ENCODE measurements around the gene TSKS.

Gene TSKS

DNA sequence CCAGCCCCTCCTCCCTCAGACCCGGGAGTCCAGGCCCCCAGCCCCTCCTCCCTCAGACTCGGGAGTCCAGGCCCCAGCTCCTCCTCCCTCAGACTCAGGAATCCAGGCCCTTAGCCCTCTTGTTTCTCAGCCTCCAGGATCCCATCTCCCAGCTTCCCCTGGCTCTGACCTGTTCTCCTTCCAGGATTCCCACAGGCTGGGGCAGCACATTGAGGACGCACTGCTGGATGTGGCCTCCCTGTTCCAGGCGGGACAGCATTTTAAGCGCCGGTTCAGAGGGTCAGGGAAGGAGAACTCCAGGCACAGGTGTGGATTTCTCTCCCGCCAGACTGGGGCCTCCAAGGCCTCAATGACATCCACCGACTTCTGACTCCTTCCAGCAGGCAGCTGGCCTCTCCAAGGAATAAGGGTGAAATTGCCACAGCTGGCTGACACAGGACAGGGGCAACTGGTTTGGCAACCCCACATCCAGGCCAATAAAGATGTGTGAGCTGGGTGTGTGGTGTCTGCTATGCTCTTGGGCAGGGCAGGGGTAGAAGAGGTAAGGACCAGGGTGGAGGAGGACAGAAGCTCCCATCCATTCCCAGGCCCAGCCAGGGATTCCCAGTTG lies 49.8 kb downstream of the TSKS start:
- no peak overlapping the region for H2BK12ac ChIP-seq (ENCODE audit: low read length)
- no peak overlapping the region for H2BK120ac ChIP-seq (ENCODE audit: low read depth, low read length)
- peaks cover 0 to 3% (median 0%) of the 10 kb centered on the region in 3 experiments for H3K27me3 ChIP-seq (ENCODE audit: control insufficient read depth in 3 of 3, insufficient read depth in 3 of 3, low read depth in 1 of 3, low read length in 3 of 3)
- no CpG with 5 or more reads among the region's 8 CpGs for WGBS, 2 donors (ENCODE audit: extremely low coverage in 2 of 2, insufficient read length in 2 of 2, insufficient replicate concordance in 1 of 2)
- no peaks in the 10 kb centered on the region for H3K4me1 ChIP-seq (ENCODE audit: control insufficient read depth in 2 of 2, insufficient read depth in 1 of 2, low read depth in 1 of 2, low read length in 2 of 2)
- no peak overlapping the region for H2AK5ac ChIP-seq (ENCODE audit: low read depth, low read length)
- no peak for DNase-seq (ENCODE audit: low spot score)
- no peak overlapping the region for H2BK15ac ChIP-seq (ENCODE audit: low read length)
- no peak overlapping the region for H3K27ac ChIP-seq (replicated peaks; ENCODE audit: low read length)
- H2BK5ac ChIP-seq (ENCODE audit: low read length) = no peak overlapping the region
- no peak overlapping the region for H3K4me3 ChIP-seq (ENCODE audit: low read length in 2 of 2)
- peaks cover 4% of the 10 kb centered on the region for H3K79me1 ChIP-seq (ENCODE audit: low read depth, low read length)
- peaks cover 0 to 10% of the 10 kb centered on the region in 2 donors for H3K9me3 ChIP-seq (replicated peaks in 1 of 2; ENCODE audit: control insufficient read depth in 2 of 2, insufficient read depth in 1 of 2, low read depth in 1 of 2, low read length in 2 of 2)
- no peak overlapping the region for H3K9ac ChIP-seq (ENCODE audit: low read depth, low read length, poor library complexity)
- H3K4ac ChIP-seq (ENCODE audit: low read length) = no peak overlapping the region
- no peak overlapping the region for H2AFZ ChIP-seq (ENCODE audit: low read length)
- H3K14ac ChIP-seq (ENCODE audit: low read length) = no peak overlapping the region
- no peak overlapping the region for H4K91ac ChIP-seq (ENCODE audit: low read depth, low read length, poor library complexity)
- no peak overlapping the region for H3K23ac ChIP-seq (ENCODE audit: low read depth, low read length, poor library complexity)
- peak overlapping the region; percentile 17 for H3K18ac ChIP-seq (ENCODE audit: low read length)
- peaks cover 31 to 33% of the 10 kb centered on the region in 2 donors for H3K36me3 ChIP-seq (replicated peaks in 1 of 2; ENCODE audit: control insufficient read depth in 2 of 2, insufficient read depth in 2 of 2, low read length in 2 of 2)
- H3K4me2 ChIP-seq (ENCODE audit: insufficient read depth, low read length, poor library complexity, severe bottlenecking) = no peak overlapping the region
- no peak overlapping the region for H4K8ac ChIP-seq (ENCODE audit: low read depth, low read length)

DNA sequence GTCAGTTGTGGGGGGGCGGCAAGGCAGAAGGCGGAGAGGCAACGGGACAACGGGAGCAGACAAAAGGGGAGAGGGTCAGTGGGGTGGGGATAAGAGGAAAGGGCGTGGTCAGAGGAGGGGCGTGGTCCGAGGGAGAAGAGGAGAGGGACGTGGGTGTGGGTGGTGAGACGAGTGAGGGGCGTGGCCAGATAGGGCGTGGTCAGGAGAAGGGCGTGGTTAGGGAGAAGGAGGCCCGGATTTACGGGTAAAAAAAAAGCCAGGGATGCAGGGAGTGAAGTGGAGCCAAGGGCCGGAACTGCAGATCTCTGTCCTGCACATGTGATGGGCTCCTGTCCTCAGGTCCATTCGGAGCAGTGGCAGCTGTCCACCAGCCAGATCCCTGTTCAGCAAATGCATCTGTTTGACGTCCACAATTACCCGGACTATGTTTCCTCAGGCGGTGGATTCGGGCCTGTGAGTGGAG lies 50.7 kb downstream of the TSKS start:
- no peak overlapping the region for H3K9ac ChIP-seq (ENCODE audit: low read depth, low read length, poor library complexity)
- no peak overlapping the region for H3K27ac ChIP-seq (replicated peaks; ENCODE audit: low read length)
- no peak overlapping the region for H2BK12ac ChIP-seq (ENCODE audit: low read length)
- H3K4ac ChIP-seq (ENCODE audit: low read length) = no peak overlapping the region
- peaks cover 32 to 38% of the 10 kb centered on the region in 2 donors for H3K36me3 ChIP-seq (replicated peaks in 1 of 2; ENCODE audit: control insufficient read depth in 2 of 2, insufficient read depth in 2 of 2, low read length in 2 of 2)
- peak overlapping the region; percentile 45 for H3K23ac ChIP-seq (ENCODE audit: low read depth, low read length, poor library complexity)
- no peak overlapping the region for H3K4me3 ChIP-seq (ENCODE audit: low read length in 2 of 2)
- H2AK5ac ChIP-seq (ENCODE audit: low read depth, low read length) = no peak overlapping the region
- DNase-seq (ENCODE audit: low spot score) = no peak
- no peaks in the 10 kb centered on the region for H3K4me1 ChIP-seq (ENCODE audit: control insufficient read depth in 2 of 2, insufficient read depth in 1 of 2, low read depth in 1 of 2, low read length in 2 of 2)
- peaks cover 4% of the 10 kb centered on the region for H3K79me1 ChIP-seq (ENCODE audit: low read depth, low read length)
- H4K8ac ChIP-seq (ENCODE audit: low read depth, low read length) = no peak overlapping the region
- WGBS, 2 donors (ENCODE audit: extremely low coverage in 2 of 2, insufficient read length in 2 of 2, insufficient replicate concordance in 1 of 2) = 100% methylated on average over 3 of the region's 20 CpGs; no CpG with 5 or more reads in 1 of the 2 donors
- H2AFZ ChIP-seq (ENCODE audit: low read length) = no peak overlapping the region
- no peak overlapping the region for H3K4me2 ChIP-seq (ENCODE audit: insufficient read depth, low read length, poor library complexity, severe bottlenecking)
- no peak overlapping the region for H2BK5ac ChIP-seq (ENCODE audit: low read length)
- no peak overlapping the region for H2BK120ac ChIP-seq (ENCODE audit: low read depth, low read length)
- H3K14ac ChIP-seq (ENCODE audit: low read length) = no peak overlapping the region
- H3K27me3 ChIP-seq (ENCODE audit: control insufficient read depth in 3 of 3, insufficient read depth in 3 of 3, low read depth in 1 of 3, low read length in 3 of 3) = peaks cover 0 to 3% (median 0%) of the 10 kb centered on the region in 3 experiments
- no peak overlapping the region for H4K91ac ChIP-seq (ENCODE audit: low read depth, low read length, poor library complexity)
- no peak overlapping the region for H2BK15ac ChIP-seq (ENCODE audit: low read length)
- H3K18ac ChIP-seq (ENCODE audit: low read length) = no peak overlapping the region
- peaks cover 0 to 10% of the 10 kb centered on the region in 2 donors for H3K9me3 ChIP-seq (replicated peaks in 1 of 2; ENCODE audit: control insufficient read depth in 2 of 2, insufficient read depth in 1 of 2, low read depth in 1 of 2, low read length in 2 of 2)

DNA sequence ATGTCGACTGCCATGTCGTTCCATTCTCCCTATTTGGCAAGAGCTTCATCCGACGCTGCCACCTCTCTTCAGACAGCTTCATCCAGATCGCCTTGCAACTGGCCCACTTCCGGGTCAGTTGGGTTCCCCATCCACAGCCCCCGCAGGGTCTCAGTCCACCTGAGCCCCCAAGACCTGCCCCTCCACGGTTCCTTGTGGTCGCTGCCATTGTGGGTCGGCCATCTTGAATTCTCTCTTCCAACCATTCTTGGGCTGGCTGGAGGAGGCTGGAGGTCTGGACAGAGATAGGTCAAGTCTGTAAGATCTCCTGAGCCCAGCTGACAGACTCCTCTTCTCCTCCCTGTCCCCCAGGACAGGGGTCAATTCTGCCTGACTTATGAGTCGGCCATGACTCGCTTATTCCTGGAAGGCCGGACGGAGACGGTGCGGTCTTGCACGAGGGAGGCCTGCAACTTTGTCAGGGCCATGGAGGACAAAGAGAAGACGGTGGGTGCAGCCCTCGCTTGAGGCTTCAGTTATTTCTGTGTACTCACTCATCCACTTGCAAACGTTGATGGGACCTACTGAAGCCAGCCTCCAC lies 52.6 kb downstream of the TSKS start:
- Histone ChIP-seq H2BK120ac (ENCODE audit: low read depth, low read length) (no peak overlapping the region), H3K14ac (ENCODE audit: low read length) (no peak overlapping the region), H2AFZ (ENCODE audit: low read length) (no peak overlapping the region), H3K9ac (ENCODE audit: low read depth, low read length, poor library complexity) (no peak overlapping the region), H3K9me3 (replicated peaks in 1 of 2; ENCODE audit: control insufficient read depth in 2 of 2, insufficient read depth in 1 of 2, low read depth in 1 of 2, low read length in 2 of 2) (peaks cover 0 to 10% of the 10 kb centered on the region in 2 donors), H3K27me3 (ENCODE audit: control insufficient read depth in 3 of 3, insufficient read depth in 3 of 3, low read depth in 1 of 3, low read length in 3 of 3) (peaks cover 0 to 3% (median 0%) of the 10 kb centered on the region in 3 experiments), H2BK12ac (ENCODE audit: low read length) (no peak overlapping the region), H4K8ac (ENCODE audit: low read depth, low read length) (no peak overlapping the region), H3K79me1 (ENCODE audit: low read depth, low read length) (peaks cover 4% of the 10 kb centered on the region), H3K18ac (ENCODE audit: low read length) (no peak overlapping the region), H3K27ac (replicated peaks; ENCODE audit: low read length) (no peak overlapping the region), H3K4me1 (ENCODE audit: control insufficient read depth in 2 of 2, insufficient read depth in 1 of 2, low read depth in 1 of 2, low read length in 2 of 2) (no peaks in the 10 kb centered on the region), H2AK5ac (ENCODE audit: low read depth, low read length) (no peak overlapping the region), H2BK15ac (ENCODE audit: low read length) (no peak overlapping the region), H3K4me2 (ENCODE audit: insufficient read depth, low read length, poor library complexity, severe bottlenecking) (no peak overlapping the region), H3K36me3 (replicated peaks in 1 of 2; ENCODE audit: control insufficient read depth in 2 of 2, insufficient read depth in 2 of 2, low read length in 2 of 2) (peaks cover 46 to 56% of the 10 kb centered on the region in 2 donors), H3K4me3 (ENCODE audit: low read length in 2 of 2) (no peak overlapping the region), H3K4ac (ENCODE audit: low read length) (no peak overlapping the region), H2BK5ac (ENCODE audit: low read length) (no peak overlapping the region), H3K23ac (ENCODE audit: low read depth, low read length, poor library complexity) (no peak overlapping the region), H4K91ac (ENCODE audit: low read depth, low read length, poor library complexity) (no peak overlapping the region)
- no peak for DNase-seq (ENCODE audit: low spot score)
- WGBS, 2 donors (ENCODE audit: extremely low coverage in 2 of 2, insufficient read length in 2 of 2, insufficient replicate concordance in 1 of 2) = no CpG with 5 or more reads among the region's 20 CpGs

DNA sequence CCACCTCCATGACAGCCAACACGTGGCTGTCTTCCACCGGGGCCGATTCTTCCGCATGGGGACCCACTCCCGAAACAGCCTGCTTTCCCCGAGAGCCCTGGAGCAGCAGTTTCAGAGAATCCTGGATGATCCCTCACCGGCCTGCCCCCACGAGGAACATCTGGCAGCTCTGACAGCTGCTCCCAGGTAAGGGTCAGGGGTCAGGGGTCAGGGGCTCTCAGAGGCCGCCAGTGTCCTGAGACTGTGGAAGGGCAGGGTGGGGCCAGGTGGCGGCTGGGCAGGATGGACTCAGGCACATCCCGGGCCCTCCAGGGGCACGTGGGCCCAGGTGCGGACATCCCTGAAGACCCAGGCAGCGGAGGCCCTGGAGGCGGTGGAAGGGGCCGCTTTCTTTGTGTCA lies 57.2 kb downstream of the TSKS start:
- Histone ChIP-seq H3K18ac (ENCODE audit: low read length) (no peak overlapping the region), H4K8ac (ENCODE audit: low read depth, low read length) (no peak overlapping the region), H3K27me3 (ENCODE audit: control insufficient read depth in 3 of 3, insufficient read depth in 3 of 3, low read depth in 1 of 3, low read length in 3 of 3) (no peaks in the 10 kb centered on the region), H2BK120ac (ENCODE audit: low read depth, low read length) (no peak overlapping the region), H2AK5ac (ENCODE audit: low read depth, low read length) (no peak overlapping the region), H3K4me1 (ENCODE audit: control insufficient read depth in 2 of 2, insufficient read depth in 1 of 2, low read depth in 1 of 2, low read length in 2 of 2) (no peaks in the 10 kb centered on the region), H3K4me2 (ENCODE audit: insufficient read depth, low read length, poor library complexity, severe bottlenecking) (no peak overlapping the region), H3K9me3 (replicated peaks in 1 of 2; ENCODE audit: control insufficient read depth in 2 of 2, insufficient read depth in 1 of 2, low read depth in 1 of 2, low read length in 2 of 2) (peaks cover 0 to 3% of the 10 kb centered on the region in 2 donors), H3K36me3 (replicated peaks in 1 of 2; ENCODE audit: control insufficient read depth in 2 of 2, insufficient read depth in 2 of 2, low read length in 2 of 2) (peaks cover 49 to 57% of the 10 kb centered on the region in 2 donors), H3K27ac (replicated peaks; ENCODE audit: low read length) (no peak overlapping the region), H3K23ac (ENCODE audit: low read depth, low read length, poor library complexity) (no peak overlapping the region), H3K14ac (ENCODE audit: low read length) (no peak overlapping the region), H2AFZ (ENCODE audit: low read length) (no peak overlapping the region), H2BK15ac (ENCODE audit: low read length) (no peak overlapping the region), H3K4me3 (ENCODE audit: low read length in 2 of 2) (no peak overlapping the region), H4K91ac (ENCODE audit: low read depth, low read length, poor library complexity) (no peak overlapping the region), H3K9ac (ENCODE audit: low read depth, low read length, poor library complexity) (no peak overlapping the region), H3K4ac (ENCODE audit: low read length) (no peak overlapping the region), H3K79me1 (ENCODE audit: low read depth, low read length) (peaks cover 3% of the 10 kb centered on the region), H2BK12ac (ENCODE audit: low read length) (no peak overlapping the region), H2BK5ac (ENCODE audit: low read length) (no peak overlapping the region)
- no peak for DNase-seq (ENCODE audit: low spot score)
- no CpG with 5 or more reads among the region's 16 CpGs for WGBS, 2 donors (ENCODE audit: extremely low coverage in 2 of 2, insufficient read length in 2 of 2, insufficient replicate concordance in 1 of 2)
